SHP77 treated with DMSO at 0.1 percent for 48 hours (cell line): ENCODE data around the gene PLAC9.
A peak's percentile ranks its signal among the peaks of the same experiment; 100 is the strongest.
"Not testable (repeated sequence)": the region's sequence is repeated elsewhere in the genome, so short reads cannot be mapped to it uniquely, and the experiment has no call there.

Source experiments
- DNase-seq: peaks from one replicate; lab custom pipeline; 2025; lab: John Stamatoyannopoulos, UW

Gene PLAC9

DNA sequence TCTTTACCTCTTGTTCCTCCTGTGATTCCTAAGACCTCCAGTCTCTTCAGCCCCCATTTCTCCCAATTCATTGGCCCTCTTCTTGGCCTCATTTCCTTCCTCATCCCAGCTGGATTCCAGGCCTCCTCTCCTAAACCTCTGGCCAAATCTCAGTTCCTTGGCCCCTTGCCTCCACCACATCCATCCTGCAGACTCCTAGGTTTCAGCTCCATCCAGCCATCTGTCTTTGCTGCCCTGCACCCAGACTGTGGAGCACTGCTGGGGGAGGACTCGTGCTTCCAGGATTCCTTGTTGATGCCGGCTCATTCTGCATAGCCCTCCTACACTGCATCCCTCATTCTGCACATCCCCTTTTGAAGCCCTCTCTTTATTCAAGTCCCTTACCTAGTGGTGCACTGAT lies 6.7 kb downstream of the PLAC9 start:
- no peak for DNase-seq

- DNase-seq = no peak
These were observed 7.7 kb downstream of the PLAC9 start for GRCh38 chr10:80140251-80140650.

DNA sequence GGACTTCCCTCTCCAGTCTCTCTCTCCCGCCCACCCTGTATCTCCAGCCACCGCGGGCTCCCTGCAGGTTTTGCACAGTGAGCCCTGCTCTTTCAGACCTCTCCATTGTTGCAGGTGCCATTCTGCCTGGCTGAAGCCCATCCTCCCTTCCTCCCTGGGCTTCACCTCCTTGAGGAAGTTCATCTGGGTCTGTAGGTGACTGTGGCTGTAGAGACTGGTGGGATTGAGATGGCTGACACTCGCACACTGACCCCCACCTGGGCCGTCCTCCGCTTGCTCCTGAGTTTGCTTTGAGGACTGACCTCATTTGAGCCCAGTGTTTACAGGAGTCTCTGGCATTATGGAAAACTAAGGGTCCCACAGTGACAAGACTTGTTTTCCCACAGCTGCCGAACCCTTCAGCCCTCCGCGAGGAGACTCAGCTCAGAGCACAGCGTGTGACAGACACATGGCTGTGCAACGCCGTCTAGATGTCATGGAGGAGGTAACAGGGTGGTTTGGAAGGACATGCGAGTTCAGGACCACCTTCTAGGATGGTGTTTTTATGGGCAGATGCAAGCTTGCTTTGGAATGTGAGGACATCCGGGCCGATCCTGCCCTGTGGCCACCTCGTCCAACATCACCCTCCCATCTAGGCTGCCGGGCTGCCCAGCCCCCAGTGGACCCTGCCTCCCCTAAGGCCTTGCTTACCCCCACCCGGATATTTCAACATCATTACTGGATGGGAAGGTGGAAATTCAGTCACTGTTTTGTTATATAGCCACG lies 9.3 kb downstream of the PLAC9 start:
- DNase-seq = no peak

- DNase-seq = no peak
These were observed 11.7 kb downstream of the PLAC9 start for GRCh38 chr10:80144067-80144695.

GRCh38 chr10:80144696-80145131 lies 12.2 kb downstream of the PLAC9 start:
- DNase-seq = no peak

DNA sequence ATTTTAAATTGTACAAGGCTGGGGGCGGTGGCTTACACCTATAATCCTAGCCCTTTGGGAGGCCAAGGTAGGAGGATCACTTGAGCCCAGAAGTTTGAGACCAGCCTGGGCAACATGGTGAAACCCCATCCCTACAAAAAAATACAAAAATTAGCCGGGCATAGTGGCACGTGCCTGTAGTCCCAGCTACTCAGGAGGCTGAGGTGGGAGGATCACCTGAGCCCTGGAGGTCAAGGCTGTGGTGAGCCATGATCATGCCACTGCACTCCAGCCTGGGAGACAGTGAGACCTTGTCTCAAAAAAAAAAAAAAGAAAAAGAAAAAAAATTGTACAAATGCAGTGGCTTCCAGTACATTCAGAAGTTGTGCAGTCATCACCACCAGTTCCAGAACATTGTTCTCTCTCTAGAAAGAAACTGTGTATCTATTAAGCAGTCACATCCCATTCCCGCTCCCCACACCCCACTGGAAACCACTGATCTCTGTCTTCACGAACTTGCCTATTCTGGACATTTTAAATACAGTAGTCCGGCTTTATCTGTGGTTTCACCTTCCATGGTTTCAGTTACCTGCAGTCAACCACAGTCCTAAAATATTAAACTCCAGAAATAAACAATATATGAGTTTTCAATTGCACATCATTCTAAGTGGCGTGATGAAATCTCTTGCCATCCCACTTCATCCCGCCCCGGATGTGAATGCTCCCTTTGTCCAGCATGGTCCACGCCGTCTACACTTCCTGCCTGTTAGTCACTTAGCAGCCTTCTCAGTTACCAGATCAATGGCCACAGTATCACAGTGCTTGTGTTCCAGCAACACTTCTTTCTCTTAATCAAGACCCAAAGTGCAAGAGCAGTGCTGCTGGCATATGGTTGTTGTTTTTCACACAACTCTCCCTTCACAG lies 13.1 kb downstream of the PLAC9 start:
- DNase-seq = not testable (repeated sequence)

DNA sequence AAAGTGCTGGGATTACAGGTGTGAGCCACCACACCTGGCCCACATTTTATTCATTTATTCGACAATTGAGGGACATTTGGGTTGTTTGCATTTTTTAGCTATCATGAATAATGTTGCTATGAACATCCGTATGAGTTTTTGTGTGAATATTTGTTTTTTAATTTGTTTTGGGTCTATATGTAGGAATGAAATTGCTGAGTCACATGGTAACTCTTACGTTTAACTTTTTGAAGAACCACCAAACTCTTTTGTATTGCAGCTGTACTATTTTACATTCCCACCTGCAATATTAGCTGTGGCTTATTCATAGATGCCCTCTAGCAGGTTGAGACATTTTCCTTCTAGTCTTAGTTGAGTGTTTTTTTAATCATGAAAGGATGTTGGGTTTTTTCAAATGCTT lies 14.4 kb downstream of the PLAC9 start:
- DNase-seq = no peak

DNA sequence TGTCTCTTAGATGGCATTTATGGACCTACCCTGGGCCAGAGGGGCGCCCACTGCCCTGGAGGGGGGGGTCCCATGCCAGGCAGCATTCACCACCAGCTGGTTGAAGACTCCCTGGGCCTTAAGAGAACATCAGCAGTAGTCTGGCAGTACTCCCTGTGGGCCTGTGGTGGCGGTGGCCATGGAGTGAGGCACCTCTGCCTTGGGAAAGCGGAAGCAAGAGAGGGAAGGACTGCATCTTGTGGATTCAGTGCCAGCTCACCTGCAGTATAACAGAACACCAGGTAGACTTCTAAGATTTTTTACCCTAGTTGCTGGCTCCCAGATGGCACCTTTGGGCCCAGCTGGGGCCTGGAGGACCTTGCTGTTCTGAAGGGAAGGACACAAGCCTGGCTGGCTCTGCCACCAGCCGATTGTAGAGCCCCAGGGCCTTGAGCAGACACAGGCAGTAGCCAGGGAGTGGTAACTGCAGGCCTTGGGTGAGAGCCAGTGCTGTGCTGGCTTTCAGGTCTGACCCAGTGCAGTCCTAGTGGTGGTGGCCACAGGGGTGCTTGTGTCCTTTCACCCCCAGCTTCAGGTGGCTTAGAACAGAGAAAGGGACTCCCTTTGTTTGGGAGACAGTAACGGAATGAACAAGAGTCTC lies 15.8 kb downstream of the PLAC9 start:
- DNase-seq = no peak

GRCh38 chr10:80149123-80149522 lies 16.6 kb downstream of the PLAC9 start:
- no peak for DNase-seq

DNA sequence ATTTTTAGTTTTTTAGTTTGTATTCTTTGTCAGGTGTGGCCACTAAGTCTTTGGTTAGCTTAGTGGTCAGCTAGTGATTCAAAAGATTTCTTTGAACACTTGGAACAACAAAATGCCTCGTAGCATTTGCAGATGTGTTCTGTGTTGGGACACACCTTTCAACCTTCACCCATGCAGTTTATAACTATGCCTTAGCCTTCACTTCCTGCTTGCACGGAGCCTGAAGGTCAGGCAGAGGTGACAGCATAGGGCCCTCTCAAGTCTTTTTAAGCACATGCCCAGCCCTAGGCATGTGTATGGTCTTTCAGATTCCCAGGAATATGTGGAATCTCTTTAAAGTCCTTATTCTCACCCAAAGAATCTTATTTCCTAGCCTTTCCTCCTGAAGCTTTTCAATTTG lies 17.6 kb downstream of the PLAC9 start:
- no peak for DNase-seq

- DNase-seq = no peak
These were observed 20.3 kb downstream of the PLAC9 start for GRCh38 chr10:80152820-80153219.

- no peak for DNase-seq
These were observed 20.9 kb downstream of the PLAC9 start for GRCh38 chr10:80153460-80153859.

- DNase-seq = no peak
These were observed 22.1 kb downstream of the PLAC9 start for GRCh38 chr10:80154626-80154977.

GRCh38 chr10:80154978-80155695 lies 22.6 kb downstream of the PLAC9 start:
- no peak for DNase-seq

DNA sequence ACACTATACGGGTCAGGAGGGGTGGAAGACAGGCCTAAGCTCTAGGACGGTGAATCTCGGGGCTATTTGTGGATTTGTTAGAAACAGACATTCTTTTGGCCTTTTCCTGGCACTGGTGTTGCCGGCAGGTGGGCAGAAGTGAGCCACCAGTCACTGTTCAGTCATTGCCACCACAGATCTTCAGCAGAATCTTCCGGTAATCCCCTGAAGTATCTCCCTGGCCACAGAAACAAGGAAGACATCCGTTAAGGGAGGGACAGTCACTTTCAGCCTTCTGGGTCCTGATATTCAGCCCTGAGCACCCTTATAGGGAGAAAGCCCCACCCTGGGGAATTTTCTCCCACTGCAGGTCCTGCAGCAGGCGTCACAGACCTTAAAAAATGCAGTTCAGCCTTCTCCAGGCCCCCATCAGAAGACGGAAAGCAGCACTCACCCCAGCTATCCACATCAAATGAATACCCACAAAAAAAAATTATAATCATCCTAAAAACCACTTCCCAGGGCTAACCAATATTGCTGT lies 23.2 kb downstream of the PLAC9 start:
- no peak for DNase-seq

DNA sequence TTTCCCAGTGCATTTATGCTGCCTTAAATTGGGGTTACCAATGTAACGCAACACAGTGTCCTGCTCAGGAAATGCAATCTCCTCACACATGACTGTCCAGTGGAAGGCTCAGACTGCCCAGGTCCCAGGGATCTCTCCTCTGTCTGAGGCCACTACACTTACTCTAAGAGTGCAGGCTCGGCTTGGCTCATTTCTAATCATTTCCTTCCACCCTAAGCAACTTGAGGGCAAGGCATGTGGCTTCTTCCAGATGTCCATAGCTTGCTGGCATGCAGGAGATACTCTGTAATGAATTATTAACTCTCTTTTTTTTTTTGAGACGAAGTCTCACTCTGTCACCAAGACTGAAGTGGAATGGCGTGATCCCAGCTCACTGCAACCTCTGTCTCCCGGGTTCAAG lies 23.7 kb downstream of the PLAC9 start:
- no peak for DNase-seq

DNA sequence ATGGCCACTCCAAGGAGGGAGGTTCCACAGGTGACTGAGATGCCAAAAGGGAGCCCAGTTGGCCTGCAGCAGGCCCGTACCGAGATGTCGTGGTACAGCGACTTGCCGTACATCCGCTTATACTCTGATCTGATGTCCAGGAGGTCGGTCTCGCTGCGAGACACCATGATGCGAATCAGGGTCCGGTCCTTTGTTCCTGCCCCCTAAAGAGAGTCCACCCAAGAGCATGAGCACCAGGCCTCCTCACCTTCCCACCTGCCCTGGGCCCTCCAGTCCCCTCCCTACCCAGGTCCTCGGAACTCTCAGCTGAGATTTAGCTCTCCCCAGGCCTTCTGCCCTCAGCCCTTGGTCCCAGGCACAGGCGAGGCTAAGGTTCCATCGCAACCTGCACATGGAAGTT lies 25.0 kb downstream of the PLAC9 start:
- no peak for DNase-seq

- no peak for DNase-seq
These were observed 25.6 kb downstream of the PLAC9 start for GRCh38 chr10:80158126-80158525.

GRCh38 chr10:80158598-80159127 lies 26.1 kb downstream of the PLAC9 start:
- DNase-seq = peak; percentile 63

DNA sequence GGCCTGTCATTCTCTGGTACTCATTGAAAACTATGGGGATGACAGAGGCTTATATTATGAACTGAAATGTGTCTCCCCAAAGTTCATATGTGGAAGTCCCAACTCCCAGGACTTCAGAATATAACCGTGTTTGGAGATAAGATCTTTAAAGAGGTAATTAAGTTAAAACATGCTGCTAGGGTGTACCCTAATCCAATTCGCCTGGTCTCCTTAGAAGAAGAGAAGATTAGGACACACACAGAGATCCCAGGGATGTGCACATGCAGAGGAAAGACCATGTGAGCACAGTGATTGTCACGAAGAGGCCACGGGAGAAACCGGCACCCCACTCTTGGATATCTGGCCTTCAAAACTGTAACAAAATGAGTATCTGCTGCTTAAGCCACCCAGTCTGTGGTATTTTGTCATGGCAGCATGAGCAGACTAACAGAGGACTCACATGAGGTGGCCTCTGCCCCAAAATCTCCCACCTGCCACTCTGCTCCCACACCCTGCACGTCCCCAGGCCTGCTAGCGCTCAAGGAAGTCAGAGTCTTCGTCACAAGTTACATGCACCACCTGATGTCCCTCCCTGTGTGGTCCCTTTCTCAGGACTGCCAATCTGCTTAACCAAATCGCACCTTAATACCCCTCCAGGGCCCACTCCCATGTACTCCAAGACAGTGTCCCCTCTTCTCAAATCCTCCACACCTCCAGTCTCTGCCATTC lies 26.8 kb downstream of the PLAC9 start:
- DNase-seq = no peak
